Activated T-helper 9 cell treated with anti-CD3 and anti-CD28 coated beads, Interleukin-2, amount 50 U/mL, for 16 hours (primary cell): Measurements from ENCODE around the gene AATK.

Source experiments
- DNase-seq: peaks from one replicate; pipeline ENCODE4 v3.0.0-alpha.2; 2020; ENCODE audit warnings: low read depth

AATK gene

GRCh38 chr17:81196505-81197408 lies 30.7 kb upstream of the AATK start:
- no peak for DNase-seq

DNA sequence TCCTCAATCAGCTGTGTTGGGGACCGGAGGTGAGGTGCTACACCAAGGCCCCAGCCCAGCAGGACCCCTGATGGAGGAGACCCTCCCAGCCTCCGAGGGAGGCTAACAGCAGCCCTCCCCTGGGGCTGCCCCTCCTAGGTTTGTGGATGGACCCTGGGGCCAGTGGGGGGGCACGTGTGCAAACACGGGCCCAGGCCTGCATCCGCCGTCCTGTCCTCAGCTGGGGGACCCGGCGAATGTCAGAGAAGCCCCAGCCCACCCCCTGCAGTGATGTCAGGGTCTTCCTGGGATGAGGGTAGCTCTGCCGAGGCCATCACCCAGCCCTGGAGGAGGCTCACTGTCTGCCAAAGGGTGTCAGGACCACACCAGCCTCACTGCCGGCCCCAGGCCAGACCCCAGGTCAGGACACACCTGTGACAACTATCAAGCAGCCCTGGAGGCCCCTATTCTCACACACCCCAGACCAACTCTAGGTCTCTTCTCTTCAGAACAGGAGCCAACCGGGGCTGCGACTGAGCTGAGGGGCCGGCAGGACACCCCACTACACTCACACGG lies 30.0 kb upstream of the AATK start:
- DNase-seq = no peak

DNA sequence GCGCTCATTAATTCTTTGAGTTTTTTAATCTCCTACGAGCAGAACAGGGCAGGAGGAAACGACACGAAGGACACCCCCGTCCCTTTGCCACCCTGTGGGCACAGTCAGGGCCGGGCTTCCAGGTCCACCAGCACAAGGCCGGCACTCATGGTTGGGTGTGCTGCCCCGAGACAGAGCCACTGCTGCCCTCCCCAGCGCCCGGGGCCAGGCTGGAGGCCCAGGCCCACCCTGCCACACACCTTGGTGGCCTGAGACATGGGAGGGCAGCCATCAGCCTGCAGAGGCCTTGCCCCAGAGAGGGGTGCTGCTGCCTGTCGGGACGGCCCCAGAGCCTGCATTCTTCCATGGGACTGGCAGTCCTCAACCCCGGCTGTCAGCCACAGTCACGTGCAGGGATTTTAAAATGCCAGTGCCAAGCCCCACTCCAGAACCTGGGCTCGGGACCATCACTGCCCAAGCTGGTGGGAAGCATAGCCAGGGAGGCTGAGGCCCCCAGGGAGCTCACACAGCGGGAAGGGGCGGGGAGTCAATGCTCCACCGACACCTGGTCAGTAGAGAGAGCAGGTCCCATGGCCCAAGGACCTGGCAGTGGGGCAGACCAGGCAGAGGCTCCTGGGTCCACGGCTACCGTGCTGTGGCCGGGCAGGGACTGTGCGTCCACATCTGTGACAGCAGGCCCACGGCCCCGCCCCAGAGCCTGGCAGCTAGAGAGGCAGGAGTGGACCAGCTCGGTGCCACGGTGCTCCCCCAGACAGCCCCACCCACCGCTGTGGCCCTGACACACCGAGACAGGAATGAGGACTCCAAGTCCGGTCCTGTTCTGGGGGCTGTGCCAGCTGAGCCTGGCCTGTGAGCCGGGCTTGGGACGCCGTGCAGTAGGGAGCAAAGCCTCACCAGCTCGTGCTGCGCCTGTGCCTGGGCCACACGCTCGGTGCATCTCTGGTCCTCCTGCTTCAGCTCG lies 29.2 kb upstream of the AATK start:
- no peak for DNase-seq

GRCh38 chr17:81194225-81194760 lies 28.3 kb upstream of the AATK start:
- no peak for DNase-seq

DNA sequence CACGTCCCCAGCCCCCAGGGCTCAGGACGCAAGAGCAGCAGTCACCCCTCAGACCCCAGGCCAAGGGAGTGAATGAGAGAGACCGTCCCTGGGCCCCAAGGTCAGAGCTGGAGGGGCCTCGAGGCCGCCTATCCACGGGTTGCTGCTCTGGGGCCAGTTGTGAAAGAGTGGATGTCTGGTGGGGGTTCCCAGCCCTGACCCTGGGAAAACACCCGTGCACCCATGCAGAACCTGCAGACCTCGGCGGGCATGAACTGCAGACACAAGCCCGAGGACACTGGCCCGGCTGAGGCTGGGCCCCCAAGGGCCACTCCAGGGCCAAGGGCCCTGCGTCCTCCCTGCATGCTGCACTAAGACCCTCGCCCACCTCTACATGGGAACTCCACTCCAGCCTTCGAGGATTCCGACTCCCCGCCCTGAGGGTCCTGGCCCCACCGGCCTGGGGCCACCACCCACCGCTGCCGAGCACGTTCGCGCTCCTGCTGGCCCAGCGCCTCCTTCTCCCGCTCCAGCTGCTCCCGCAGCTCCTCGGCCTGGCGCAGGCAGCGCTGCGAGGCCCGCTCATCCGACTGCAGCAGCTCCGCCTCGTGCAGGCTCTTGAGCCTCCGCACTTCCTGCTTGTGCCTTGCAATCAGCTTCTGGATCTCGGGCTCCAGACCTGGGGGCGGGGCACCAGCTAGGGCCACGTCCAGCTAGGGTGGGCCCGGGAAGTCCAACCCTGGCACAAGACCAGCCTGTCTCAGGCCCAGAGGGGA lies 27.6 kb upstream of the AATK start:
- no peak for DNase-seq

DNA sequence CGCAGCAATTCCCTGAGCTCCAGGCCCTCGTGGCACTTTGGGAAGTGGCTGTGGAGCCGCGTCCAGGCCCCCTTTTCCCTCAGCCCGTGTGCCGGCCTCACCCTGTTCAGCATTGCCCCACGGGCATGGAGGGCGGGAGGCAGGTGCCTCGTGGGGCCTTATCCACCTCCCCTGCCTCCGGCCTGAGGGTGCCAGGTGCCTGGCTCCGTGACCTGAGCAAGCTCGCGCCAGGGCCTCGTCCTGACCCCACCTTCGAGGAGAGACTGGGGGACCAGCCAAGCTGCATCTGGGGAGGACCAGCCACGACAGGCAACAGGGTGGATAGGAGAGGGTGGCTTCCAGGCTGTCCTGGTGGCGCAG lies 27.0 kb upstream of the AATK start:
- DNase-seq = no peak

DNA sequence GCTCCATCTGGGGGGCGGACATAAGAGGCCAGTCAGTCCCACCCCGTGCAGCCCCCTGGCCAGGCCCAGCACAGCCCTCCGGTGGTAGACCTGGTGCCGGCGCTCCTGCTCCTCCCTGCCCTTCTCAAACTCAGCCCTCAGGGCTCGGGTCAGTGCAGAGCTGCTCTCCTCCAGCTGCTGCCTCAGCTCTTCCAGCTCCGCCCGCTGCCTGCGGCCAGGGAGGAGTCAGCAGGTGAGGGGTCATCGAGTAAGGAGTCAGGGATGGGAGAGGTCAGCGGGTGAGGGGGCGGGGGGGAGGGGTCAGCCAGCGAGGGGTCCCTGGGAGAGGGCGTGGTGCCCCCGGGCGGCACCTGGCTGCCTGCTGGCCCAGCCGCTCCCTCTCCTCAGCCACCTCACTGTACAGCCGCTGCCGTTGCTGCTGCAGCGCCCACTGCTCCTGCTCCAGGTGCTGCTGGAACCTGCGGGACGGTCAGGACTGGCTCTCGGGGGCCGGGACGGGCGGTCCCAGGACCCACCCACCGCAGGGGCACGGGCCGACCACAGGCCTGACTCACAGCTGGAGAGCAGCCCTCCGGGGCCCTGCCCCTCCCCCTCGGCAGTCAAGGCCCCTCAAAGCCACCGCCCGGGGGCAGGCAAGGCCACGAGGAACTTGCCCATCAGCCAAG lies 26.5 kb upstream of the AATK start:
- no peak for DNase-seq

- no peak for DNase-seq
These were observed 25.6 kb upstream of the AATK start for GRCh38 chr17:81191646-81192045.

DNA sequence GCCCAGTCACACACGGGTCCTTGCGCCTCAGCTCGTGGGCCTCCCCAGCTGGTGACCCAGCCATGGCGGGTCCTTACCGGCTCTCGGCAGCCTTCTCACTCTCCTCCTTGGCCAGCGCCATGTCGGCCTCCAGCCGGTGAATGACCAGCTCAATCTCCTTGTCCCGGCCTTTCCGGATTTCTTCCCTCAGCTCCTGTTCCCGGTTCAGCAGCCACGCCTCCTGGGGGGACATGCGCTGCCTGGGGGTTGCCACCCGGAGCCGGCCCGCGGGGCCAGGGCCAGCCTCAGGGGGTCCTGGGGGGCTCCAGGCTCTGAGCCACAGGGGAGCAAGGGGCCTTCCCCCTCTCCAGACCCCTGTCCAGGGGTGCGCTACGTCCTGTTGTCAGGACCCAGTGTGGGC lies 25.1 kb upstream of the AATK start:
- DNase-seq = no peak

- no peak for DNase-seq
These were observed 24.6 kb upstream of the AATK start for GRCh38 chr17:81190591-81190990.

DNA sequence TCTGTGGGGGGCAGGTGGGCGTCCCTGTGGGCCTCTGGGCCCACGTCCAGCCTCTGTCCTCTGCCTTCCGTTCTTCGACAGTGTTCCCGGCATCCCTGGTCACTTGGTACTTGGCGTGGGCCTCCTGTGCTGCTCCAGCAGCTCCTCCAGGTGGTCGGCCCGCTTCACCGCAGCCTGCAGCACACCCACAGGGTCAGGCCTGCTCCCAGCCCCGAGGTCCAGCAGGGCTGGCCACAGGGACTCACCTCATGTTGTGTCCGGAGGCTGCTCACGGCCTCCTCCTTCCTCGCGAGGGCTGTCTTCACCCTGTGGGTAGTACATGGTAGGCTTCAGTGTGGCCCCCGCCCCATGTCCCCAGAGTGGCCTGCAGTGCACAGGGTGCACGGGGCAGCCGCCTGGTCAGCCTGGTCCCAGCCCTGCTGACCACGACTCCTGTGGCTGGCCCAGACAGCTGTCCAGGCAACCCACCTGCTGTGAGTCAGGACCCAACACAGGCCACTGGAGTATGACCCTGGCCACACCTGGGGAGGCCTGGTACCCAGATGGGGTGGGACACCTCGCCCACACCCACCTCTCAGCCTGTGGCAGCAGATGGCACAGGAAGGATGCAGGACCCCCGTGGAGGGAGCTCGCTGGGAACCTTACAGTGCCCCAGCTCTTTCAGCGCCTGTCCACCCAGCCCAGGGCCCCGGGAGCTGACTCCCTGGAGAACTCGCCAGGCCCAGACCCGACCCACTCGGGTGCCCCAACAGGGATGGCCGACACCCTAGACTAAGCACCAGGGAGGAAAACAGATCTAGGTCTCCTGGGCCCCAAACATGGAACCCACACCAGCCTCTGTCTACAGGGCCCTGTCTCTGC lies 23.9 kb upstream of the AATK start:
- DNase-seq = no peak

DNA sequence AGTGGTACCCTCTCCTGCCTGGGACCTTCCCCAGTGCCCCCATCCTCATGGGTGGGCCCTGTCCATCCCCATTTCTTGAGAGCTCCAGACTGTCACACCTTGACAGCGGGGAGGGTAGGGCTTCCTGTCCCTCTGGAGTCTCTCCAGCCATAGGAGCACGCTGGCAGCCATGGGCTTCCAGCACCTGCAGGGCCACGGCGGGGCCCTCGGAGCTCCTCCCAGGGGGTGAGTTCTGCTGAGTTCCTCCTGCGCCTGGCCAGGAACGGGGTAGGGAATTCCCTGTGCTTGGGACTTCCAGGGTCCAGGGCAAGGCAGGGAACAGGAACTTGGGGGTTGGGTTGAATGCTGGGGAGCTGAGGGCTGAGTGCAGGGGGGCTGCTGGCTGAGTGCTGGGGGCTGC lies 23.0 kb upstream of the AATK start:
- DNase-seq = no peak

GRCh38 chr17:81188491-81188840 lies 22.4 kb upstream of the AATK start:
- DNase-seq = no peak

DNA sequence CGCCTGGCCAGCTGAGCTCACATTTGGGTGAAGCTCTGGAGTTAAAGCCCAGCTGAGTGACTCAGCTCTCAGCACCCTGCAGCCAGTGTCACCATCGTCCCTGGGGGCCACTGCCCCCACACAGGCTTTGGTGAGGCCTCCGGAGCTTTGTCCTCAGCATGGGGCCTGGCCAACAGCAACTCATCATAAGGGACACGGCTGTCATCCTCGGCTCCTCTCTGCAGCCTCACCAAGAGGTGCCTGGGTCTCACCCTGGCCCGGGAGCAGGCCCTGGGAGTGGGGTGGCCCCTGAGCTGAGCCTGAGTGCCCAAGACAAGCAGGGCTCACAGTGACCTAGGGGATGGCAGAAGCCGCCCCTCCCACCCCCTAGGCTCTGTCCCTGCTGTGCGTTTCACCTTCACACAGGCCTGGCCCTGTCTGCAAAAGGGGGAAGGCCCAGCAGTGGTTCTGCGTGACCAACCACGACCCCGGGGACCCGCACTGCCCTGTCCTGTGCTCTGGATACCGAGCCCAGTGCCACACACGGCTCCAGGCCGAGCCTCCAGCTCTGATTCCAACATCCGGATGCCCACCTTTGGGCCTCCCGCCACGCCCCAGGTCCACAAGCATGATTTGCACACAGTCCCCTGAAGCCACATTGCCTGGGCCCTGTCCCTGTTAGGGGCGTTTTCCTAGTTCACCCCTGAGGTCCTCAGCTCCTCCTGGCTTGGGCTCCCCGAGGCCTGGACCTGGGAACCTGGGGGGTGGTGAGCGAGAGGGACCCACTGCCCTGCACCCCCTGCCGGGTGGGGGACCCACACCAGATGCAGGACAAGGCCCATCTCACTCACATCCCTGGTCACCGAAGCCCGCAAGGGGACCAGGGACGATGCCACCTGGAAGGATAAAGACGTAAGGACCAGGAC lies 21.8 kb upstream of the AATK start:
- DNase-seq = no peak

- no peak for DNase-seq
These were observed 21.1 kb upstream of the AATK start for GRCh38 chr17:81187120-81187519.

DNA sequence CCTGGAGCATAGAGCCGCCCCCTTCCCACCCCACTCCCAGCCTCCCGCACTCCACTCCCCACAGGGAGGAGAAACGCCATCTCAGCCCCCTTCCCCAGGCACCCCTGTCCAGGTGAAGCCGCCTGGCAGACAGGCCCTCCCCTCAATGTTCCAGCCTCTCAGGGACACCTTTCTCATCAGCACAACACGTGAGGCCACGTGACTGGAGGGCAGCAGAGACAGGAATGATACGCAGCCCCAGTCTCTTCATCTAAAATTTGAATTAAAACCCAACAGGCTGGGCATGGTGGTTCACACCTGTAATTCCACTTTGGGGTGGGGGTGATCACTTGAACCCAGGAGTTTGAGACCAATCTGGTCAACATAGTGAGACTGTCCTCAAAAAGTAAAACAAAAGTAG lies 20.2 kb upstream of the AATK start:
- DNase-seq = no peak

DNA sequence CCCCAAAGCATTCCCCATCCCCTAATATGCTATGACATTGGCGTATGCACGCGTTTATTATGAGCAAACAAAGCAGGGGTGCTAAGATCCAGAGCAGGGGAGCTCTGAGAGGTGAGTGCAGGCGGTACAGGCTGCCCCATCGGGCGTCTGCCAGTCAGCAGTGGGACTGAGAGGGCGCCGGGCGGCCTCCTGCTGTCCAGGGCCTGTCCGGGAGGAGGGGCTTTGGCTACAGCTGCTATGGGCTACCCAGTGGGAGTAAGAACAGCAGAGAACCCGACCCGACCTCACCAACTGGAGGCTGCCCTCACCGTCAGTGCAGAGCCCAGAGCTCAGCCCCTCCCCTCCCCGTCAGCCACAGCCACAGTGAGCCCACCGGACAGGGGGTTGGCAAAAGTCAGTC lies 18.5 kb upstream of the AATK start:
- DNase-seq = no peak

DNA sequence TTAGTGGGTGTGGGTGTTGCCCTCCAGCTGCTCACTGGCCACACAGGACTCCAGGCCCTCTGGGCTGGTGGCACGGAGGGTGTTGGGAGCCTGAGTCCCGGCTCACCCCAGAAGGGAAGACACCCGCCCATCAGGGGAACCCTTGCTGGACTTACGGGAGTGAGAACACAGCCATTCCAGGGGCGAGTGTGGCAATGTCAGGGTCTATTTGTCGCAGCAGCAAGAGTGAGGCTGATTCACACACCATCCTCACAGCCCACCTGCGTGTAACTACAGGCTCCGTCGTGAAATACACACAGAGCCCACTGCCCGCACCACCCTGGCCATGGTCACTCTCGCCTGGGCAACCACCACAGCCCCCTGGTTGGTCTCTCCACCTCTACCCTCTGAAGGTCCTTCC lies 17.8 kb upstream of the AATK start:
- DNase-seq = no peak

DNA sequence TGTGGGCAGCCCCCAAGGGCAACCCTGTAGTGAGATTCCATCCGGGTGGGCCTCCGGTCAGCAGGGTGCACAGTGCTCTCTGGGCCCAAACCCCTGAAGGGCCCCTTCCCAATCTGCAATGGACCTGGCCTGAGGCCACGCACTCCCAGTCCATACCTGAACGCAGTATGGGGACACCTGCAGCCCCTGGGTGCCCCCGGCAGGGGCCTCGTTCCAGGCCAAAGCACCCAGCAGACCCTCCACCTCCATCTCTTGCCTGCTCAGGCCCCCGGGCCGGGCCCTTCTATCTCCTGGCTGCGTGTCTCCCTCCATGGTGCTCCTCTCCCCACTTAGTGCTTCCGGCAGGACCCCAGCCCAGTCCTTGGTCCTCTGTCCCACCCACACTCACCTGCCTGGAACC lies 17.3 kb upstream of the AATK start:
- DNase-seq = no peak
